HL-60/S4 treated with retinoic acid at 250 ng/mL for 4 days and 3 days (cell line): ENCODE measurements around the gene PRRC2B.

Experiments
- in situ Hi-C: fragments of 300-500 bp; cut with MboI; formaldehyde crosslinking; loops from 2 replicates; pipeline ENCODE4 v1.7.0; 2022; ENCODE audit warnings: low sequenced_read_pairs

PRRC2B gene

GRCh38 chr9:131481441-131482342 lies 87.8 kb downstream of the PRRC2B start:
- in situ Hi-C loops, result no loop called here

GRCh38 chr9:131482343-131483006 lies 88.6 kb downstream of the PRRC2B start:
- in situ Hi-C loops, result no loop called here

GRCh38 chr9:131483319-131484050 lies 89.6 kb downstream of the PRRC2B start:
- in situ Hi-C loops, result no loop called here

GRCh38 chr9:131484051-131484445 lies 90.2 kb downstream of the PRRC2B start:
- in situ Hi-C loops, result no loop called here

- in situ Hi-C loops, result no loop called here
Measured at GRCh38 chr9:131484560-131485185, 90.8 kb downstream of the PRRC2B start.

GRCh38 chr9:131485206-131485605 lies 91.3 kb downstream of the PRRC2B start:
- in situ Hi-C loops, result no loop called here

- in situ Hi-C loops, result no loop called here
Measured at GRCh38 chr9:131485728-131486422, 92.0 kb downstream of the PRRC2B start.

- in situ Hi-C loops, result no loop called here
Measured at GRCh38 chr9:131487001-131487400, 93.1 kb downstream of the PRRC2B start.

GRCh38 chr9:131487621-131488031 lies 93.7 kb downstream of the PRRC2B start:
- in situ Hi-C loops, result no loop called here

GRCh38 chr9:131490514-131490913 lies 96.6 kb downstream of the PRRC2B start:
- in situ Hi-C loops, result no loop called here

GRCh38 chr9:131491001-131491710 lies 97.3 kb downstream of the PRRC2B start:
- in situ Hi-C loops, result no loop called here

GRCh38 chr9:131492070-131492469 lies 98.2 kb downstream of the PRRC2B start:
- in situ Hi-C loops, result no loop called here

- in situ Hi-C loops, result no loop called here
Measured at GRCh38 chr9:131494296-131494870, 100.5 kb downstream of the PRRC2B start.

GRCh38 chr9:131495785-131496184 lies 101.9 kb downstream of the PRRC2B start:
- in situ Hi-C loops, result no loop called here

GRCh38 chr9:131496844-131497405 lies 103.0 kb downstream of the PRRC2B start:
- in situ Hi-C loops, result no loop called here

- in situ Hi-C loops, result no loop called here
Measured at GRCh38 chr9:131499254-131499767, 105.4 kb downstream of the PRRC2B start.

- in situ Hi-C loops, result no loop called here
Measured at GRCh38 chr9:131500377-131500776, 106.5 kb downstream of the PRRC2B start.

- in situ Hi-C loops, result no loop called here
Measured at GRCh38 chr9:131500939-131501541, 107.2 kb downstream of the PRRC2B start.
